AG10803 (cell line): ENCODE data around the gene TMEM117.

ENCODE experiments used
- DNase-seq: peaks from one replicate; pipeline ENCODE4 v3.0.0; 2010; ENCODE audit warnings: low read depth
- H3K4me3 ChIP-seq: 2 replicates; pipeline ENCODE4 v1.5.1; 2011; ENCODE audit warnings: mild to moderate bottlenecking, low read length, control low read depth
- CTCF ChIP-seq: conservative IDR thresholded peaks from 2 replicates; pipeline ENCODE4 v1.5.1; 2011; ENCODE audit warnings: mild to moderate bottlenecking, low read length, control low read depth, inconsistent platforms

The TMEM117 gene

GRCh38 chr12:44397631-44398030 is 561.8 kb downstream of the TMEM117 start:
- H3K4me3 ChIP-seq = no peak overlapping the region
- no peak for TF ChIP-seq CTCF
- no peak for DNase-seq

- DNase-seq = no peak
- TF ChIP-seq CTCF = no peak
- H3K4me3 ChIP-seq = no peak overlapping the region
Measured at GRCh38 chr12:44403185-44403584, 567.3 kb downstream of the TMEM117 start.

GRCh38 chr12:44405297-44405696 is 569.4 kb downstream of the TMEM117 start:
- no peak overlapping the region for H3K4me3 ChIP-seq
- DNase-seq = no peak
- TF ChIP-seq CTCF = no peak

GRCh38 chr12:44422559-44422958 is 586.7 kb downstream of the TMEM117 start:
- no peak for TF ChIP-seq CTCF
- H3K4me3 ChIP-seq = no peak overlapping the region
- no peak for DNase-seq

GRCh38 chr12:44428825-44429224 is 592.9 kb downstream of the TMEM117 start:
- DNase-seq = no peak
- no peak overlapping the region for H3K4me3 ChIP-seq
- no peak for TF ChIP-seq CTCF

- TF ChIP-seq CTCF = no peak
- no peak overlapping the region for H3K4me3 ChIP-seq
- DNase-seq = no peak
Measured at GRCh38 chr12:44431647-44432343, 595.9 kb downstream of the TMEM117 start.

- H3K4me3 ChIP-seq = no peak overlapping the region
- DNase-seq = no peak
- TF ChIP-seq CTCF = no peak
Measured at GRCh38 chr12:44433659-44434058, 597.8 kb downstream of the TMEM117 start.
